ENCODE measurements around the gene BCKDHB.
"Not testable (repeated sequence)": the region's sequence is repeated elsewhere in the genome, so short reads cannot be mapped to it uniquely, and the experiment has no call there.

- not testable (repeated sequence) for TF ChIP-seq FOXP1 (CRISPR knock-in tag; IDR thresholded peaks at IDR 0.05; ENCODE audit: borderline replicate concordance); NR2C2 (CRISPR knock-in tag; IDR thresholded peaks at IDR 0.05); ZNF219 (CRISPR knock-in tag; IDR thresholded peaks at IDR 0.05; ENCODE audit: borderline replicate concordance); CTCF (IDR thresholded peaks at IDR 0.05); RELA (CRISPR knock-in tag; IDR thresholded peaks at IDR 0.05; ENCODE audit: borderline replicate concordance); ATF2 (CRISPR knock-in tag; IDR thresholded peaks at IDR 0.05; ENCODE audit: borderline replicate concordance, low read depth); ZNF121 (CRISPR knock-in tag; IDR thresholded peaks at IDR 0.05); NR3C1 (CRISPR knock-in tag; conservative IDR thresholded peaks at IDR 0.05; ENCODE audit: low read depth); OVOL2 (CRISPR knock-in tag; IDR thresholded peaks at IDR 0.05; ENCODE audit: borderline replicate concordance); CBFB (CRISPR knock-in tag; IDR thresholded peaks at IDR 0.05; ENCODE audit: low read depth); JUN (CRISPR knock-in tag; IDR thresholded peaks at IDR 0.05); ZBTB21 (CRISPR knock-in tag; IDR thresholded peaks at IDR 0.05; ENCODE audit: borderline replicate concordance)
Measured at GRCh38 chr6:80211890-80212289, 105.4 kb downstream of the BCKDHB start.

Data from WTC11 (cell line).